Measurements from ENCODE around the gene RPS3A.
"Not testable (repeated sequence)": the region's sequence is repeated elsewhere in the genome, so short reads cannot be mapped to it uniquely, and the experiment has no call there.

Gene RPS3A

DNA sequence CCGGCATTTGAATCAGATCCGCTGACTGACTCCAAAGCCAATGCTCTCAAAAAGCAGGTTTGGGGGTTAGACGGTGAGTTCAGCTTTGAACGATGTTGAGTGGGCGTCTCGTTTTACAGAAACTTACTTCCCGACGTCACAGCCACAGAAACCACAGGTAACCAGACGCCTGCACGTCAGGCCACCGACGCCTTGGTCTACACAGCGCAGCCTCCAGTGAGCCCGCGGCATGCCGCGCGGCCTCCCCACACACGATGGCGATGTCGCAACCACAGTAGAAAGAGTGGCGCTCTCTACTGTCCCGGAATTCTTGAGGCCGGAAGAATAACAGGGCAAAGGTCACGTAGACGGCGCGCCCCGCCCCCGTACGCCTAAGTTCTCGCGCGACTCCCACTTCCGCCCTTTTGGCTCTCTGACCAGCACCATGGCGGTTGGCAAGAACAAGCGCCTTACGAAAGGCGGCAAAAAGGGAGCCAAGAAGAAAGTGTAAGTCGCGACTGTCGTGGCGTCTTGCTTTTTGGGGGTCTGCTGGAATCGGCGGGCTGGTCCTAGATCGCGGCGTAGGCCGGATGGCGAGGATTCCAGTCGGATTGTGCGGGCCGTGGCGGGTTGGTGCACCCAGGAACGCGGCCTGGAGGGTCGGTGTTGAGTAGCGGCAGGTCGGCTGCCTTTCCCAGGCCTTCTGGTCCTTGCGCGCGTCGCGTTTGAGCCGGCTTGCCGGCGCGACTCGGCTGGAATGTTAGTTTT lies at the start of gene RPS3A:
TSS of gene RPS3A (plus strand) at position 400 of the 747 bp plus-strand sequence. CDS start at position 425, 25 bp downstream.
- in situ Hi-C loops (cut with HindIII; ENCODE audit: low sequenced_read_pairs): no loop called here
- peak within 1 kb of the TSS; percentile 100 for H3K4me3 ChIP-seq (ENCODE audit: low read depth, low read length)
- TF ChIP-seq, protein P1, sequence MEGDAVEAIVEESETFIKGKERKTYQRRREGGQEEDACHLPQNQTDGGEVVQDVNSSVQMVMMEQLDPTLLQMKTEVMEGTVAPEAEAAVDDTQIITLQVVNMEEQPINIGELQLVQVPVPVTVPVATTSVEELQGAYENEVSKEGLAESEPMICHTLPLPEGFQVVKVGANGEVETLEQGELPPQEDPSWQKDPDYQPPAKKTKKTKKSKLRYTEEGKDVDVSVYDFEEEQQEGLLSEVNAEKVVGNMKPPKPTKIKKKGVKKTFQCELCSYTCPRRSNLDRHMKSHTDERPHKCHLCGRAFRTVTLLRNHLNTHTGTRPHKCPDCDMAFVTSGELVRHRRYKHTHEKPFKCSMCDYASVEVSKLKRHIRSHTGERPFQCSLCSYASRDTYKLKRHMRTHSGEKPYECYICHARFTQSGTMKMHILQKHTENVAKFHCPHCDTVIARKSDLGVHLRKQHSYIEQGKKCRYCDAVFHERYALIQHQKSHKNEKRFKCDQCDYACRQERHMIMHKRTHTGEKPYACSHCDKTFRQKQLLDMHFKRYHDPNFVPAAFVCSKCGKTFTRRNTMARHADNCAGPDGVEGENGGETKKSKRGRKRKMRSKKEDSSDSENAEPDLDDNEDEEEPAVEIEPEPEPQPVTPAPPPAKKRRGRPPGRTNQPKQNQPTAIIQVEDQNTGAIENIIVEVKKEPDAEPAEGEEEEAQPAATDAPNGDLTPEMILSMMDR (IDR thresholded peaks at IDR 0.05; ENCODE audit: low read depth, low read length, missing control alignments): peak; percentile 90

DNA sequence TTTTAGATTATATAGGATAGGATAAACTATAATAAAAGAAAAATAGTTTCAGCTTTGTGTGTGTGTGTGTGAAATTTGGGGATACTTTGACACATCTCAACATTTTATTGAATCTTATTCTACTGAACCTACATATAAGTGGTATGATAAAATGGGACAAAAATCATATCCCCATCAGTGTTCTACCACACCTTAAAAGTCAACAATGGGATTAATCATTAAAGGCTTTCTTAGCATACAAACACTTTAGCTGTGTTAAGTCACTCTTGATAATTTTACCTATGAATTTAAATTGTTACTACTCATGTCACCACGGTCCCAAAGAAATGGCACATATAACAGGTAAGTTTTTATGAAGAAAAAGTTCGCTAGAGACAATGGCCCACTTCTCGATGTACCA lies 46.6 kb upstream of the RPS3A start:
- TF ChIP-seq, protein P1 (IDR thresholded peaks at IDR 0.05; ENCODE audit: low read depth, low read length, missing control alignments): no peak
- no peak for DNase-seq (ENCODE audit: low read depth)
- no peak overlapping the region for H3K4me3 ChIP-seq (ENCODE audit: low read depth, low read length)
- in situ Hi-C loops (cut with HindIII; ENCODE audit: low sequenced_read_pairs): no loop called here

More for the DNA sequence above, at the start of gene RPS3A:
- DNase-seq (ENCODE audit: low read depth): peak; percentile 96

DNA sequence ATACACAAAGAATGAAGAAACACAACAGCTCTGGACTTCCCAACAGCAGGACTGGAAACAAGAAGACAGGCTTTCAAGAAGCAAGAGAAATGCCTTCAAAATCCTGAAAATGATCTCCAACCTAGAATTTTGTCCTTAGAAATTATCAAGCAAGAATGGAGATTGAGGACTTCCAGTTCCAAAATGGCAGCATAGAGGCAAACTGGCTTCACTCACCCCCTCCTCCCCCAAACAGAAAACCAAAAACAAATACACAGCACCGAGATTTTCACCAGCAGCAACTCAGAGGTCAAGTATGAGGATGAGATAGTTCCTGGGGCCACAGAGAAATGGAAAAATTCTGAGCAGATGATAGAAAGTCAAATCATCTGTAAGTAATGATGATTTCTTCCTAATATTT lies 43.9 kb upstream of the RPS3A start:
- H3K4me3 ChIP-seq (ENCODE audit: low read depth, low read length): no peak overlapping the region
- no peak for DNase-seq (ENCODE audit: low read depth)
- TF ChIP-seq, protein P1 (IDR thresholded peaks at IDR 0.05; ENCODE audit: low read depth, low read length, missing control alignments): no peak
- in situ Hi-C loops (cut with HindIII; ENCODE audit: low sequenced_read_pairs): no loop called here

DNA sequence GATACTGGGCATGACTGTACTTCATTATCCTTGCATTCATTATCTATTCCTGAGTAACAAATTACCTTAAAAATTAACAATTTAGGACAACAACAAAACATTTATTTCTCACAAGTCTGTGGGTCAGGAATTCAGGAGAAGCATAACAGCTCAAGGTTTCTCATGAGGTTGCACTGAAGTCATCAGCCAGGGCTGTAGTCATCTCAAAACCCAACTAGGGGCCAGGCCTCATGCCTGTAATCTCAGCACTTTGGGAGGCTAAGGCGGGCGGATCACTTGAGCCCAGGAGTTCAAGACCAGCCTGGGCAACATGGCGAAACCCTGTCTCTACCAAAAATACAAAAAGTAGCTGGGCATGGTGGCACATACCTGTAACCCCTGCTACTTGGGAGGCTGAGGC lies 36.3 kb upstream of the RPS3A start:
- DNase-seq (ENCODE audit: low read depth); in situ Hi-C loops (cut with HindIII; ENCODE audit: low sequenced_read_pairs); H3K4me3 ChIP-seq (ENCODE audit: low read depth, low read length): not testable (repeated sequence)

DNA sequence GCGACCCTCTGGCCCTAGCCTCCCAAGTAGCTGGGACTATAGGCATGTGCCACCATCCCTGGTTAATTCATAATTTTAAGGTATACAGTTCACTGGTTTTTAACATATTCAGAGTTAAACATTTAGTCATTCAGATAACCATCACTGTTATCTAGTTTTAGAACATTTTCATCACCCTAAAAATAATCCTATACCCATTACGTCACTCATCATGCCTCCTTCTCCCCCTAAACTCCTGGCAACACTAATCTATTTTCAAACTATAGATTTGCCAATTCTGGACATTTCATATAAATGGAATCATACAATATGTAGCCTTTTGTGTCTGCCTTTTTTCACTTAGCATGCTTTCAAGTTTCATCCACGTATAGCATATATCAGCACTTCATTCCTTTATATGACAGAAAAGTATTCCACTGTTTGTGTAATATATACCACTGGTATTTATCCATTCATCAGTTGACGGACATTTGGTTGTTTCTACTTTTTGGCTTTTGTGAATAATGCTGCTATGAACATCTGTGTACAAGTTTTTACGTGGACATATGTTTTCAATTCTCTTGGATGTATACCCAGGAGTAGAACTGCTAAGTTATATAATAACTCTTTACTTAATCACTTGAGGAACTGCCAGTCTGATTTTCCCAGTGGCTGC lies 32.0 kb upstream of the RPS3A start:
- H3K4me3 ChIP-seq (ENCODE audit: low read depth, low read length): no peak overlapping the region
- in situ Hi-C loops (cut with HindIII; ENCODE audit: low sequenced_read_pairs): no loop called here
- TF ChIP-seq, protein P1 (IDR thresholded peaks at IDR 0.05; ENCODE audit: low read depth, low read length, missing control alignments): no peak
- no peak for DNase-seq (ENCODE audit: low read depth)

DNA sequence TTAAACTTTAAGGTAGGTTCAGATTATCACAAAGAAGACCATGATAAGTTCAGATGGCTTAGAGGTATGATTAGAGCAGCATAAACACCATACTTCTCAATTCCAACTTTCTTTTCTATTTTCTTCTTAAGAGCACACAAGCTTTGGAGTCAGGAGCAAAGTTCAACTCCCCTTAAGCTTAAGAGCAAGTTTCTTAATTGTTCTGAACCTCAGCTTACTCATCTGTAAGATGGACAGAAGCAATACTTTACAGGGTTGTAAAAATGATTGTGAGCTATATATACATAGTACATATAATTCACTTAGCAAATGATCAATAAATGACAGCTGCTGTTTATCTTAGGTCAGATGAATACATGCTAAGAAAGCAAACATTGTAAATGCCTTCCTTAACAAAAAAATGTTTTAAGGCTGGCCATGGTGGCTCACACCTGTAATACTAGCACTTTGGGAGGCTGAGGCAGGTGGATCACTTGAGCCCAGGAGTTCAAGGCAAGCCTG lies 25.0 kb upstream of the RPS3A start:
- TF ChIP-seq, protein P1 (IDR thresholded peaks at IDR 0.05; ENCODE audit: low read depth, low read length, missing control alignments): no peak
- DNase-seq (ENCODE audit: low read depth): no peak
- H3K4me3 ChIP-seq (ENCODE audit: low read depth, low read length): no peak overlapping the region
- in situ Hi-C loops (cut with HindIII; ENCODE audit: low sequenced_read_pairs): no loop called here

DNA sequence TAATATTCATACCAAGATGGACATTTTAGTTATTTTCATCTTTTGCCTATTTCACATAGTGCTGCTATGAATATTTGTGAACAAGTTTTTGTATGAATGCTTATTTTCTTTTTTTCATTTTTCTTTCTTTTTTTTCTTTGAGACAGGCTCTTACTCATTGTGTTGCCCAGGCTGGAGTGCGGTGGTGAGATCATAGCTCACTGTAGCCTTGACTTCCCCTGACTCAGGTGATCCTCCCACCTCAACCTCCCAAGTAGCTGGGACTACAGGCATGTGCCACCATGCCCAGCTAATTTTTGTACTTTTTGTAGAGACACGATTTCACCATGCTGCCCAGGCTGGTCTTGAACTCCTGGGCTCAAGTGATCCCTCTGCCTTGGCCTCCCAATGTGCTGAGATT lies 21.4 kb upstream of the RPS3A start:
- H3K4me3 ChIP-seq (ENCODE audit: low read depth, low read length); in situ Hi-C loops (cut with HindIII; ENCODE audit: low sequenced_read_pairs); DNase-seq (ENCODE audit: low read depth): not testable (repeated sequence)

Measured in astrocyte of the cerebellum (primary cell).